HG03469 (cell line): ENCODE data around the gene VRK1.
"Not testable (repeated sequence)": the region's sequence is repeated elsewhere in the genome, so short reads cannot be mapped to it uniquely, and the experiment has no call there.

Experiments used
- ATAC-seq: cut with Tn5 transposase; IDR thresholded peaks from one replicate; pipeline ENCODE4 v1.9.1; 2021; ENCODE audit warnings: mild to moderate bottlenecking, moderate library complexity, moderate number of reproducible peaks; ENCODE audit not compliant: unreplicated experiment

Gene VRK1, protein sequence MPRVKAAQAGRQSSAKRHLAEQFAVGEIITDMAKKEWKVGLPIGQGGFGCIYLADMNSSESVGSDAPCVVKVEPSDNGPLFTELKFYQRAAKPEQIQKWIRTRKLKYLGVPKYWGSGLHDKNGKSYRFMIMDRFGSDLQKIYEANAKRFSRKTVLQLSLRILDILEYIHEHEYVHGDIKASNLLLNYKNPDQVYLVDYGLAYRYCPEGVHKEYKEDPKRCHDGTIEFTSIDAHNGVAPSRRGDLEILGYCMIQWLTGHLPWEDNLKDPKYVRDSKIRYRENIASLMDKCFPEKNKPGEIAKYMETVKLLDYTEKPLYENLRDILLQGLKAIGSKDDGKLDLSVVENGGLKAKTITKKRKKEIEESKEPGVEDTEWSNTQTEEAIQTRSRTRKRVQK

DNA sequence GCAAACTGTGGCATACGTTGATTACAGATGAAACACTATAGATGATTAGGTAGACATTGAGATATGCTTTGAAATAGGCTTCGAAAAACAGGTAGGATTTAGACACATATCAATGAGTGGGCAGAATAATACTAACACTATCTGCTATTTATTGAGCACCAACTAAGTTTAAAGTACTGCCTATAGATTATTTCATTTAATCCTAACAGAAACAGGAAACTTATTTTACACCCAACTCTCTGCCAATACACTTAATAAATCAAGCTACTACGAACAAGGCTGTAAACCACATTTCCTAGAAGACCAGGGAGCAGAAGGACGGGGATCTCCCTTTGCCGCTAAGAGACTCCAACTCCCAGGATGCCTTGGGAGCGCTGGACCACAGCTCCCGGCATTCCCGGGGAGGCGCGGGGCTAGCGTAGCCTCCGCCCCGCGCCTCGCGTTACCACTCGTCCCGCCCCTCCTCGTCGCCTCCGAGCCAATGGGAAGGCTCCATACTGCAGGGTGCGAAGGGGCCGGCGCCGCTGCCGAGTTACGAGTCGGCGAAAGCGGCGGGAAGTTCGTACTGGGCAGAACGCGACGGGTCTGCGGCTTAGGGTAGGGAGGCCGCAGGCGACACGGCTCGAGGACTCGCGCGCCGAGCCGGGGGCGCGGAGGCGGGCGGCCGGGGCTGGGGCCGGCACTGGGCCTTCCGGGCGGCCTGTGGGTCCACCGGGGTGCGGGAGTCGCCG lies at the start of gene VRK1:
Gene VRK1 (plus strand): TSS at position 532 of the 731 bp plus-strand sequence. CDS start 36,090 bp downstream, outside the sequence.
- peak; percentile 89 for ATAC-seq

DNA sequence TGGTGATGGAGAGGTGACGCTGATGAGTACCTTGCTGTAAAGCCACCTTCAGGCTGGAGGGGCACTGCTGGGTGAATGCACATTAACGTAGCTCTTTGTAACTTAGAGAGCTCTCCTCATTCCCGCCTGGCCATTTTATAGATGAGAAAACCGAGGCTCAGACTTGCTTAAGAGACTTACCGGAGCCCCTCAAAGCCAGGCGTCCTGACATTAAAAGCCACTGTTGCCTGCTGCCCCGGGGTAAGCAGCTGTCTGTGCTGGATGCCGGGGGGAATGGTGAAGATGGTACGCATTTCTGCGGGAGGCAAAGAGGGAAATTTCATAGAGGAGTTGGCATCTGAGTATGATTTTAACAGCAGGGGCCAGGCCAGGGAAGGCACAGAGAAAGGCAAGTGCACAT lies 49.6 kb upstream of the VRK1 start:
- no peak for ATAC-seq

DNA sequence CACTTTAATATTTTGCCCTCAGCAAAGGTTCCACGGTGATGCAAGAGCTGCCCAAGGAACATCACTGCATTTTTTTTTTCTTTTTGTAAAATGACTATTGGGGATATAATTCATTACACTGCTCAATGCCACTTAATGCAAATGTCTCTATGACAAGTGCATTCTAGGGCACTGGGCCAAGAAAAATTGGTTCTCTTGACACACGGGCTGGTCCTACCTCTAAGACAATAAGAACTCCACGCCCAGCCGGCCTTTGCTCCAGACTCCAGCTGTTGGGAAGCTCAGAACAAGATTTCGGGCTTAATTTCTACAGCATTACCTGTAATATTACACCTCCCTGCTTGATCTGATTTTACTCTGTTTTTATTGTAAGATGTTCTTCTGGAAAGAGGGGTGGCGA lies 48.8 kb upstream of the VRK1 start:
- no peak for ATAC-seq

DNA sequence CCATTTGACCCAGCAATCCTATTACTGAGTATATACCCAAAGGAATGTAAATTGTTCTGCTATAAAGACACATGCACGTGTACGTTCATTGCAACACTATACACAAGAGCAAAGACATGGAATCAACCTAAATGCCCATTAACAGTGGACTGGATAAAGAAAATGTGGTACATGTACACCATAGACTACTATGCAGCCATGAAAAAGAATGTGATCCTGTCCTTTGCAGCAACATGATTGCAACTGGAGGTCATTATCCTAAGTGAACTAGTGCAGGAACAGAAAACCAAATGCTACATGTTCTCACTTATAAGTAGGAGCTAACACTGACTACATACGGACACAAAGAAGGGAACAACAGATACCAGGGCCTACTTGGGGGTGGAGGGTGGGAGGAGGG lies 45.7 kb upstream of the VRK1 start:
- ATAC-seq = no peak

DNA sequence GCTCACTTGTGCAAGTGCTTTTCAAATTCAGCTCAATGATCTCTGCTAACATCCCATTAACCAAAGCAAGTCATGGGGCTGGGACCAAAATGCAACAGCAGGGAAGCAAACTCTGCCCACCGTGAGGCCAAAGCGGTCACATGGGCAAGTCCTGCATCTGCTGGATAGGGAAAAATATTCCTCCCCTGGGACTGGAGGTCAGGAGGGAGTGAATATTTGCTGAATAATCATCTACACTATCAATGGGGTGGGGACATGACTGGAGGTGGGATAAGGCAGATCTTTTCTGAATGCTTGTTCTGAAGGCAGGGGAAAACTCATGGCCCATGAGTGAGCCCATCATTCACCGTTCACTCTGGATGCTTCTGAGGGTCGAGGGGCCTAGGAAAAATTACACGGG lies 45.1 kb upstream of the VRK1 start:
- ATAC-seq = no peak

DNA sequence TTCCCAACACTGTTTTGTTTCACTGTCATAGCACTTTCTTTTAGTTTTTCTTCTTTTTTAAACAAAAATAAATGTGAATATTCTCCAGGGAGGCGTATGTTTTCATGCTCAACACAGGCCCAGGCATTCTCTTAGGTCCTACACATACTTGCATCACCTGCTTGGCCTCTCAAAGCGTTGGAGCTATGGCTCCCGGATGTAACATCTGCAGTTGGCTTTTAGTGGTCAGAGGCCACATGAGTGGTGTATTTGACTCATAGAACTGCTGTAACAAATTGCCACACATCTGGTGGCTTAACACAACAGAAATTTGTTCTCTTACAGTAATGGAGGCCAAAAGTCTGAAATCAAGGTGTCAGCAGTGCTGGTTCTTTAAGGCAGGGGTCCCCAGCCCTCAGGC lies 44.6 kb upstream of the VRK1 start:
- ATAC-seq = no peak

DNA sequence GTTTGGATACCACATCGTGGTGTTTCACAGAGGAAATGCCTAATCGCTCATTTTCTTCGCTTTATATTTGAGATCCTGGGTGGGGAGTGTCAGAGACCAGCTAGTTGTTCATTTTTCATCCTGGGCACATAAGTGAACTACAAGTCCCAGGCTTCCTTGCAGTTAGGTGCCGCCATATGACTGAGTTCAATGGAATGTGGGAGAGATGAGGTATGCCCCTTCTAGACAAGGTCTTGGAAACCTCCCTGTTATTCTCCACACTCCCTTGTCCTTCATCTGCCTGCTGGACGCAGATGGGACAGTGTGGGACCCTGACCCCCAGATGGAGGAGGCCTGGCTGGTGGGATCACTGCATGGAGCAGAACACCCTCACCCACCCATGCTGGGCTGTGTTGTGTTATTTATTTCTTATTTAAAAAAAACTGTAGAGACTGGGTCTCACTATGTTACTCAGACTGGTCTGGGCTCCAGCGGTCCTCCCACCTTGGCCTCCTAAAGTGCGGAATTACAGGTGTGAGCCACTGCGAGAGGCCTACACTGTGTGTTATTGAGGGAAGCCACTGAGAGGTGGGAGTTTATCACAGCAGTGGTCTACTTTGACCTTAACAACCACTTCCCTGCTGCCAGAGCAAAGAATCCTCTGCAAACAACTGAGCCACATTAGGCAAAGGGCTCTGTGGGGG lies 42.9 kb upstream of the VRK1 start:
- ATAC-seq = no peak

DNA sequence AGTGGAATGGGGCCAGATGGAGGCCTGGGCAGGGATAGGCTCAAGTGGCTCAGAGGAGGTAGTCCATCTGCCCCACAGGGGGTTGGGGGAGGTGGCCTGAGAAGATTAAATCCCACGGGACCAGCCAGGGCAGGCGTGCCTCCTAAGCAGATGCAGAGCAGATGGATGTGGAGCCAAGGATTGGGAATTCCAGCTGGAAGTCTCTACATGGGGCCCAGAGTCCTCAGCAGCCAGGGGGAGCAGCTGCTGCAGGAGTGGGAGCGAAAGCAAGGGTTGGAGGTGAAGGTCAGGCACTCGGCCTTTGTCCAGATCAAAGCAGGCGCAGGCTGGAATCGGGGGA lies 42.4 kb upstream of the VRK1 start:
- ATAC-seq = no peak

DNA sequence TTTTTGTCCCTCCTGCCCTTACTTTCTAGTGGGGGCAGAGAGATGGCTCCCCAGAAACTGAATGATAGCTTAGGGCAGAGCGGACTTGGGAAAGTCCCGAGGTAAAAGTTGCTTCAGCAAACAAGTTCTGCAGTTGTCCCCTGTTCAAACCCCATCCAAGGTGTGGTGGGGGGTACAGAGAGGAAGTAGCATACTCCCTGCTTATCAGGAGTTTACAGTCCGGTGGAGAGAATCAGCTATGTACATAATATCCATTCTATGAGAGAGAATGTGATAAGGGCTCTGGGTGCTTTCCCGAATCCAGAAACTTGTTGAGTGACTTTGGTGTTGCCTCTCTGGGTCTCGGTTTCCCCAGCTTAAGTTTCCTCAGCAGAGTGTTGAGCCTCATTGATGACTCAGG lies 40.4 kb upstream of the VRK1 start:
- ATAC-seq = no peak

DNA sequence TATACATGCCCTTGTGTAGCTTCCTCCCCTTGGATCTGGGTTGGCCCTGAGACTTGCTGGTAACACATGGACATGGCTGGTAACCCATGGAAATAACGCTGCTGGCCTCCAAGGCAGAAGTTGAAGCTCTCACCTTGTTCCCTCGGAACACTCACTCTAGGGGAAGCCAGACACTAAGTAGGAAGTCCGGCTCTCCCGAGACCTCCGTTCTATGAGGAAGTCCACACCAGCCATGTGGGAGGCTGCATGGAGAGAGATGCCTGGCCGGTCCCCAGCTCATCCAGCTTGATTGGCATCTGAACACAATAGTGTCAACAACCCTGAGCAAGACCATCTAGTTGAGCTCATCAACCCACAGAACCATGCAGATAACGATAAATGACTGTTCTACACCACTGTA lies 39.7 kb upstream of the VRK1 start:
- no peak for ATAC-seq

DNA sequence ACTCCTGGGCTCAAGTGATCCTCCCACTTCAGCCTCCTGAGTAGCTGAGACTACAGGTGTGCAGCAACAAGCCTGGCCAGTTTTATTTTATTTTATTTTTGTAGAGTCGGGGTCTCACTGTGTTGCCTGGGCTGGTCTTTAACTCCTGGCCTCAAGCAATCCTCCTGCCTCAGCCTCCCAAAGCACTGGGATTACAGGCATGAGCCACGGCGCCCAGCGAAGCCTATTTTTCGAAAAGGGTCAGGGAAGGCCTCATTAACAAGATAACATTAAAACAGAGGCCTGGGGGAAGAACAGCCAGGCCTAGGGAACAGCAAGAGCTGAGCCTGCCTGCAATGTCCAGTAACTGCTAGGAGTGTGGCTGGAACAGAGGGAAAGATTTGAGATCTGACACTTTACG lies 36.1 kb upstream of the VRK1 start:
- ATAC-seq = no peak

DNA sequence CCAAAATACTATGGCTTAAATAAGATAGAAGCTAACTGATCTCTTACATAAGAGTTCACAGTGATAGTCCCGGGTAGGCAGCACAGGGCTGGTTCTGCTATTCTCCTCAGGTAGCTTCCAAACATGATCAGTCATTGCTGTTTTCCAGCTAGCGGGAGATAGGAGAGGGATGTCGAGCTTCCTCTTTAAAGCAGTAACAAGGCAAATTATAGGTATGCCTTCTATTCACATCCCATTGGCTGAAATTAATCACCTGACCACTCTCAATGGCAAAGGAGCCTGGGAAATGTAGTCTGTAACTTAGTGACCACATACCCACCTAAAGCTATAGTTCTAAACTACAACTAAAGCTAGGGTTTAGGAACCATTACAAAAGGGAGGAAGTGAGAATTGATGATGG lies 34.5 kb upstream of the VRK1 start:
- ATAC-seq = peak; percentile 100

DNA sequence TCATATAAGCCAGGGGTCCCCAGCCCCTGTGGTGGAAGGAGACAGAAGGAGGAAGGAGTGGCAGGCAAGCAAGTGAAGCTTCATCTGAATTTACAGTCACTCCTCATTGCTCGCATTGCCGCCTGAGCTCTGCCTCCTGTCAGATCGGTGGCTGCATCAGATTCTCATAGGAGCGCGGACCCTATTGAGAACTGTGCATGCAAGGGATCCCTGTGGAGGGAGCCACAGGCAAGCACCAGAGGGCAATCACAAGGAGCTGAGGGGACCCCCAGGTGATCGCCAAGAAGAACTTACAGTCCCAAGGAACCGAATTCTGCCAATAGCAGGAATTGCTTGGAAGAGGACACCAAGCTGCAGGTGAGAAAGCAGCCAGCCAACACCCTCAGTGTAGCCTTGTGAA lies 33.2 kb upstream of the VRK1 start:
- no peak for ATAC-seq

DNA sequence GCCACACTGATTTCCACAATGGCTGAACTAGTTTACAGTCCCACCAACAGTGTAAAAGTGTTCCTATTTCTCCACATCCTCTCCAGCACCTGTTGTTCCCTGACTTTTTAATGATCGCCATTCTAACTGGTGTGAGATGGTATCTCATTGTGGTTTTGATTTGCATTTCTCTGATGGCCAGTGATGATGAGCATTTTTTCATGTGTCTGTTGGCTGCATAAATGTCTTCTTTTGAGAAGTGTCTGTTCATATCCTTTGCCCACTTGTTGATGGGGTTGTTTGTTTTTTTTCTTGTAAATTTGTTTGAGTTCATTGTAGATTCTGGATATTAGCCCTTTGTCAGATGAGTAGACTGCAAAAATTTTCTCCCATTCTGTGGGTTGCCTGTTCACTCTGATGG lies 32.0 kb upstream of the VRK1 start:
- ATAC-seq = not testable (repeated sequence)

DNA sequence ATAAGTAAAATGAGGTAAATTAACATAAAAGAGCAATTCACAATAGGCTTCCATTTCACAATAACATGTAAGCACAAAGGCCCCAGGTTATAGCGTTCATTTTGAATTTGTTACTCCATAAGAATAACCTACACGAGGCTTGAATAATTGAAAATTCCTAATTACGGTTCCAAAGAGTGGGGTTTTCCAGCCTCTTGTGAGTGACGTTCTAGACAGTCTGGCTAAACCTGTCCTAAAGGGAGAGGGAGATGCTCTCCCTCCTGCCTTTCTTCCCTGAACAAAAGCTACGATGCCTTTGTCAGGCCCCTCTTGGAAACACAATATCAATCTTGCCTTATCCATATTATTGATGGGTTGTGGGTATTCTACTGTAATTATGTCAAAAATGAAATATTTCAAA lies 24.3 kb upstream of the VRK1 start:
- ATAC-seq = no peak

DNA sequence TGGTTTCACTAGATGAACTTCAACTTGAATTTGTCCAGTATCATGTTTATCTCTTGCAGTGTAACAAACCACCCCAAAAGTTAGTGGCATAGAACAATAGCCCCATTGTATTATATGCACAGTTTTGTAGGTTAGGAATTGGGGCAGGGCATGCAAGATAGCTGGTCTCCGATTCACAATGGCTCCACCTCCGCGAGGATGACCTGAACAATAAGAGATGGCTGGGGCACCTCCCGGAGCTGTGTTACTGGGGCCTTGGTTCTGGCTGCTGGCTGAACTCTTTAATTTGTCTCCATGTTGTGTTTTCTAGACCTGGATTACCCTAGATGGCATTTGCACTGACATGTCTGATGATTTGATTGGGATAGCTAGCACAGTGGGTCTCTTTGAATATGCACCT lies 20.4 kb upstream of the VRK1 start:
- ATAC-seq = no peak

DNA sequence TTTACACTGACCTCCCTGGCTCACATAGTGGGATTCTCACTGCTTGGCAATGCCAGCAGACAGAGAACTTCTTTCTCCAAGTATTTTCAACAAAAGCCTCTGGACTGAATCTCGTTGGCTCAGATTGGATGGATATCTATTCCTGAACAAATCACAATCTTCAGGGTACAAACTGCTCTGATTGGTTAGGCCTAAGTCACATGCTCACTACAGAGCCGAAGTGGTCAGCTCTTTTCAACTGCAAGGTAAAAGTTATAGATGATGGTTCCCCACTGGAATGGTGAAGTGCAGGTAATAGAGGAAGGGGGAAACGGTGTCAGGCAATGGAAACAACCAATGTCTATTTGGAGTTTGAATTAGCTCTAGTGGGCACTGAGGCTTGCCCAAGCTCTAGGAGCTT lies 16.7 kb upstream of the VRK1 start:
- no peak for ATAC-seq

DNA sequence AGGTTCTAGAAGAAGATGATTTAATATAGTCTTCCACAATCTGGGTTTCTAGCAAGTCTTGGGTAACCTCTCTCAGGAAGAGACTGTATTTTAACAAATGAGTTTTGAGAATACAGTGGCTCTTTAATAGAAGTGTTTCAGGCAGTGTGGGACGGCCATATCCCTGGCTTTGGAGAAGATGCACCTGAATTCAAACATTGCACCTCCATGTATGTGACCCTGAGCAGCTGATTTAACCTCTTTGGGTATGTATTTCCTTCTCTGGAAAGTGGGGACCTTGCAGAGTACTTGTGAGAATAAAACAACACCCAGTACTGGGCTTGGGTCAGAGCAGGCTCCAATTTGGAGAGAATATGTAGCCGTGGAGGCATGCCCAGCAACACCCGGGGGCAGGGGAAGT lies 15.8 kb upstream of the VRK1 start:
- ATAC-seq = no peak

DNA sequence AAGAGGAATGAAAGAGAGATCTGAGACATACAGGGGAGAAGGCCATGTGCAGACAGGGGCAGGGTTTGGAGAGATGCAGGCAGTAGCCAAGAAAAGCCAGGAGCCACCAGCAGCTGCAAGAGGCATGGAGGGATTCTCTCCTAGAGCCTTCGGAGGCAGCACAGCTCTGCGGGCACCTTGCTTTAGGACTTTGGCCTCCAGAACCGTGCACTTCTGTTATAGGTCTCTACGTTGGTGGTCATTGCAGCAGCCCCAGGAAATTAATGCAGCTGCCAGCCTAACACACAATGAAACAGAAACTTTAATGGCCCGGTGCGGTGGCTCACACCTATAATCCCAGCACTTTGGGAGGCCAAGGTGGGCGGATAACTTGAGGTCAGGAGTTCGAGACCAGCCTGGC lies 14.7 kb upstream of the VRK1 start:
- ATAC-seq = no peak

DNA sequence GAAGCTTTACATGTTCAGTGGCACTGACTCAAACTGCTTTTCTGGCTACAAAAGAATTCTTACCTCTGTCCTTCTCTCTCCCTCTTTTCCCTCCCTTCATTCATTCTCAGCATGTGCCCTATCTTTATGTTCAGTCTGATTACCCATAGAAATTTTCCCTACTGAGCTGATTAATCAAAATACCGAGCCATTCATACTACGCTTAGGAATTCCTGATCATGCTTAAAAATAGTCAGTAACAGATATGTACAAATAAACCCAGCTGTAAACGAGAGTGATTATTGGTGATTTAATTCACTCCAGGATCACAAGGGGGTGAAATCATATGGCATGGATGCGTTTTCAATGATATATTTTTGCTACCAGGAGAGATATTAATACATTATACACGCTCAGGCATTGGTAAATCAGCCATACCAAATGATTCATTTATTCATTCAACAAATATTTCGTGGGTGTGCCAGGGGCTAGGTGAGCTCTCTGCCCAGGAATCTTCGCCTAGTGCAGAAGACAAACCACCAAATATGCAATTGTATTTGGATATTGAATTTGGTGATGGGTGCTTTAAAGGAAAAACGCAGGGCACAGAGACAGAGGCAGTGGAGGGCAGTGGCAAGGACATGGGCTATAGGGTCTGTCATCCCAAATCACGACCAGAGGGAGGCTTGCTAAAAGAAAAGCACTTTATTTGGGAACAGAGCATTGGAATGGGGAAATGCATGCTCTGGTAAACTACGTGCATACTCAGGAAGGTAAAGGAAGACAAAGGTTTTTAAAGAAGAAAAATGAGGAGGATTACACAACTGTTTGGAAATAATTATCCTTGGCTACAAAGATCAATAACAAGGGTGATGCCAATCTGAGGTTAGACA lies 13.9 kb upstream of the VRK1 start:
- no peak for ATAC-seq

DNA sequence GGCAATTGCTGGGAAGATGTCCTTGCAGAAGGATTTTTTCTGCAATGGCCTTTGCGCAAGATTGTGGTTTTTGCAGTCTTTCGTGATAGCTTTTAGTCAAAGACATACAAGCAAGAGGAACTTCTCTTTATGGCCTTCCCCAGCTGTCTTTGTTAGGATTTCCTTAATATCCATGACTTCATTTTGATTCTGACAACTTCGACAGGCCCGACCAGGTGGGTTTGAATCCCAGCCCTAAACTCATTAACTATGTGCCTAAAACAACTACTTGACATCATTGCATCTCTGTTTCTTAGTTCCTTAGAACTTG lies 13.3 kb upstream of the VRK1 start:
- no peak for ATAC-seq
